Stimulated activated CD8-positive, alpha-beta memory T cell treated with anti-CD3 and anti-CD28 coated beads, Interleukin-4, amount 100 ng/mL, for 1 hour (primary cell): Measurements from ENCODE around the gene PLXNB2.

Source experiments
- DNase-seq, 2 donors: peaks; one replicate each; pipeline ENCODE4 v3.0.0-alpha.2; 2020; ENCODE audit warnings: low read depth in 2 of 2, low spot score in 1 of 2

PLXNB2 gene

GRCh38 chr22:50255099-50255498 lies 52.3 kb downstream of the PLXNB2 start:
- DNase-seq = no peak

GRCh38 chr22:50253941-50254340 lies 53.5 kb downstream of the PLXNB2 start:
- no peak for DNase-seq

GRCh38 chr22:50253046-50253915 lies 54.2 kb downstream of the PLXNB2 start:
- DNase-seq = no peak

GRCh38 chr22:50252082-50253045 lies 55.1 kb downstream of the PLXNB2 start:
- peak; percentile 47 to 56 for DNase-seq

- DNase-seq = no peak
Measured at GRCh38 chr22:50251477-50252081, 55.9 kb downstream of the PLXNB2 start.

GRCh38 chr22:50250555-50251476 lies 56.6 kb downstream of the PLXNB2 start, which contains the start of gene HDAC10:
Gene HDAC10, minus strand, starts transcription at chr22:50251265. Its CDS starts 233 bp downstream, at chr22:50251032.
- peak; percentile 41 to 60 for DNase-seq

- no peak for DNase-seq
Measured at GRCh38 chr22:50250249-50250554, 57.2 kb downstream of the PLXNB2 start.

GRCh38 chr22:50249341-50250248 lies 57.9 kb downstream of the PLXNB2 start:
- DNase-seq = no peak

- DNase-seq = no peak
Measured at GRCh38 chr22:50248196-50249081, 59.0 kb downstream of the PLXNB2 start.

GRCh38 chr22:50247748-50248147 lies 59.7 kb downstream of the PLXNB2 start:
- DNase-seq = no peak

GRCh38 chr22:50246242-50247175 lies 60.9 kb downstream of the PLXNB2 start:
- no peak for DNase-seq

- no peak for DNase-seq
Measured at GRCh38 chr22:50245214-50246072, 62.0 kb downstream of the PLXNB2 start.

- DNase-seq = peak; percentile 84 to 89
Measured at GRCh38 chr22:50244420-50245213, 62.8 kb downstream of the PLXNB2 start, which contains the start of gene TUBGCP6. Gene TUBGCP6, minus strand, starts transcription at chr22:50245023. Its CDS starts 564 bp downstream, at chr22:50244459.

GRCh38 chr22:50243685-50244419 lies 63.6 kb downstream of the PLXNB2 start:
- no peak for DNase-seq
